HG02852 (cell line): ENCODE measurements around the gene DDIT3.

Experiments
- ATAC-seq: cut with Tn5 transposase; IDR thresholded peaks from one replicate; pipeline ENCODE4 v1.9.1; 2021; ENCODE audit warnings: mild to moderate bottlenecking, moderate library complexity; ENCODE audit not compliant: unreplicated experiment

The DDIT3 gene

DNA sequence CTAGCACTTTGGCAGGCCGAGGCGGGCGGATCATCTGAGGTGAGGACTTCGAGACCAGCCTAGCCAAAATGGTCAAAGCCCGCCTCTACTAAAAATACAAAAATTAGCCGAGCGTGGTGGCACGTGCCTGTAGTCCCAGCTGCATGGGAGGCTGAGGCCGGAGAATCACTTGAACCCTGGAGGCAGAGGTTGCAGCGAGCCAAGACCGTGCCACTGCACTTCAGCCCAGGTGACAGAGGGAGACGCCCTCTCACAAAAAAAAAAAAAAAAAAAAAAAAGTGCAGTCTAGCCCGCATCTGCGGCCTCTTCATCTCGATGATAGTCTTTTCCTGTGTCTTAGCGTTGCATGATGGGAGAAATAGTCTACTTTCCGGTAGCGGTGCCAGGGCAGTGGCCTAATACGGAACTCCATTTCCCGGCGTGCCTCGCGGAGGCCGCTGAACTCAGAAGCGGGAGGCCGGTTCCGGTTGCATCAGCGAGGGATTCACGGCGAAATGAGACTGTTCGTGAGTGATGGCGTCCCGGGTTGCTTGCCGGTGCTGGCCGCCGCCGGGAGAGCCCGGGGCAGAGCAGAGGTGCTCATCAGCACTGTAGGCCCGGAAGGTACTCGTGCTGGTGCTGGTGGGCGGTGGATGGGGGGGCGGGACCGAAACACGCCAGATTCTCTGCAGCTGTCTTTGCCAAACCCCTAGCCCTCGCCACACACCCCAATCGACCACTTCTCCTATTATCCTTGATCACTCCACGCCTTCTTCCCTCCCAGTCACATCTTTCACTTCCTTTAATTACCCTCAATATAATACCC lies 32.5 kb downstream of the DDIT3 start, which contains the start of gene MARS1:
TSS of gene MARS1 (plus strand) at position 472 of the 805 bp plus-strand sequence. CDS start at position 495, 23 bp downstream.
- ATAC-seq, result peak; percentile 95

DNA sequence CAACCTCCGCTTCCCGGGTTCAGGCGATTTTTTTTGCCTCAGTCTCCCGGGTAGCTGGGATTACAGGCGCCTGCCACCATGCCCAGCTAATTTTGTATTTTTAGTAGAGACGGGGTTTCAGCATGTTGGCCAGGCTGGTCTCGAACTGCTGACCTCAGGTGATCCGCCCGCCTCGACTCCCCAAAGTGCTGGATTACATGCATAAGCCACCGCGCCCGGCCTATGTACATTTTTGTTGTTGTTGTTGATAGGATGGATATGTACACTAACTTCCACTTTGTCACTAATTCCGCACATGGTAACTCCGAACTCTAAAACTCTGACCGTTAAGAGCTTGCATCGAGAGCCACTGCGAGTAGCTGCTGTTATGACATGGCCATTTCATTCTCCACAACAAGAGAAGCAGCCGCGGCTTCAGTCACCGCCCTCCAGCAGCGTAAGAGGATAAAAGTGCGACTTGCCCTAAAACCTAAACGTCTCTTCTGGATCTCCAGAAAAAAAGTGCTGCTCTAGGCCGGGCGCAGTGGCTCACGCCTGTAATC lies 33.2 kb downstream of the DDIT3 start:
- ATAC-seq, result no peak

DNA sequence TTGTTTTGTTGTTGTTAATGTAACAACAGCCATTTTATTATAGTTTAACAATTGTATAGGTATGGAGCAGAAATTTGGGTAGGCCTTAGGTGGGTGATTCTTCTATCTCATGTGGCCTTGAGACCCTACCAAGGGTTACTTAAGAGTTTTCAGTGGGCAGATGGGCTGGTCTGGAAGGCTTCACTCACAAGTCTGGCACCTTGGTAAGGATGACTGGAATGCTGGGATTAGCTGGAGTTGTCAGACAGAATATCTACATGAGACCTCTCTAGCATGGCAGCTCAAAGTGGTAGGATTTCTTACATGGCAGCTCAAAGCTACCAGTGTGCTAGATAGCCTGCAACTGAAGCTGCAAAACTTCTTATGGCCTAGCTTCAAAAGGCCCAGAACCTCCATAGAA lies 34.6 kb downstream of the DDIT3 start:
- no peak for ATAC-seq

DNA sequence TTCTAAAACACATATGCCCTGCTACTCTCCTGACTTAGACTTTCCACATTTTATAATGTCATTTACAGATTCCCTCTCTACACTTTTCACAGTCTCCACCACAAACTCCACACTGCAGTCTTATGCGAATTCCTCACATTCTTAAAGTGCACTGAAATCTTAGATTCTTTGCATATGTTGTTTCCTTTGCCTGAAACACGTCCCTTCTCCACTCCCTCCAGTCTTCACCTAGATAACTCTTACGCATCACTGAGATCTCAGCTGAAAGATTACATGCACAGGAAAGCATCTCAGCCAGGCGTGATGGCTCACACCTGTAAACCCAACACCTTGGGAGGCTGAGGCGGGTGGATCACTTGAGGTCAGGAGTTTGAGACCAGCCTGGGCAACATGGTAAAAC lies 36.8 kb downstream of the DDIT3 start:
- no peak for ATAC-seq

DNA sequence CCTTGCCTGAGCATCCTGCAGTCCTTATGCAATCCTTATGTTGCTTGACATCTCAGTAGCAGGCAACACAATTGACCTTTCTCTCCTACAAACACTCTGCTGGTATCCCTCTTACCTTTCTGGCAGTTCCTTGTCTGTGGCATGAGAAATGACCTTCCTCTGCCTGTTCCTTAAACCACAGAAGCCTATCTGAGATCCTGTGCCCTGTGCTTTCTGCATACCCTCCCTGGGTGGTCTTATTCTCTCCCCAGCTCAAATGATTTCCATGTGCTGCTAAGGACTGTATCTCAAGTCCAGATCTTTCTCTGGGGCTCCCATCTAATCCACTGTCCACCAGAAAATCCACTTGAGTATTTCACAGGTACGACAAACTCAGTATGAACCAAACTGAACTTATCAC lies 38.6 kb downstream of the DDIT3 start:
- no peak for ATAC-seq

DNA sequence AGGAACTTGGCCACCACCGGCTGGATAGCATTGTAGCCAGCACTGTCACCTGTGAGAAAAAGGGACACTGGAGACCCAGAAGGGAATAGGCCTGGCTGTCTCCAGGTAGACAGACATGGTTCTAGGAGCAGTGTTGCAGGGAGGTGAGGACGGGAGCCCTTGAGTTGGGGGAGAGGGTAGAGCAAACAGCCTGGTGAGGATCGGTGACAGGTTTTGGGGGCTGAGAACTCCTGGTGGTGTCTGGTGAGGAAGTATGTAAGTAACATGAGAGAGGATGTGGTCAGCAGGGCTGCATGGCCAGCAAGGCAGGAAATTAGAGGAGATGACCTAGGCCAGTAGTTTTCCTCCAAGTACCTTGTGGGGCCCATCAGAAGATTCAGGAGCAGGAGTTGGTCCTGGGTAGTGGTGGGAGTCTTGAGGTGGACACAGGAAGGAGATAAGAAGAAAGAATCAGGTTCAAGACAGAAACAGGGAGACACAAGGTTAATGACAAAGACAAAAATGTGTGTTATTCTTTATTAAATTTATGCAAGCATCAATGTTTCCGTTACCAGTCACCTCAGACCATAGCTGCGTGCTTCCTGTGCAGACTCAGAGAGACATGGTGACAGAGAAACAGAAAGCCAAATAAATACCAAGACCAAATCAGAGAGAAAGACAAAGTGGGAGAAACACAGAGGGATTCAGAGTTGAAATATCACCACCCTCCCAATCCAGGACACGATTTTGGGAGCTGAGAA lies 40.8 kb downstream of the DDIT3 start, which contains the start of gene ARHGAP9:
TSS of gene ARHGAP9 (minus strand) at position 491 of the 740 bp plus-strand sequence. CDS start at position 31, 460 bp downstream.
- ATAC-seq, result peak; percentile 29

DNA sequence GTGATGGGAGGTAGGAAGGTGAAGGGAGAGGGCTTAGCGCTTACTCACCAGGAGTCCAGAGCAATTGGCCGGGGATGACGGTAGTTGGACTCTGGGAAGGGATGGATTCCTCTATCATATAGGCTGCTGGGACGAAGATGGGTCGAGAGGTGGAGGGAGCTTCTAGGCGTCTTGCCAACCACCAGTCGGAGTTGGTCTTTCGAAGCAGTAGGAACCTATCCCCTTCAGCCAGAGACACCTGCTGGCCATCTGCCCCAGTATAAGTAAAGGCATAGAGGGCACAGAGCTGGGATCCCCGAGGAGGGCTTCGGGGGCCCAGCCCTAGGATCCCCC lies 41.3 kb downstream of the DDIT3 start:
- no peak for ATAC-seq

DNA sequence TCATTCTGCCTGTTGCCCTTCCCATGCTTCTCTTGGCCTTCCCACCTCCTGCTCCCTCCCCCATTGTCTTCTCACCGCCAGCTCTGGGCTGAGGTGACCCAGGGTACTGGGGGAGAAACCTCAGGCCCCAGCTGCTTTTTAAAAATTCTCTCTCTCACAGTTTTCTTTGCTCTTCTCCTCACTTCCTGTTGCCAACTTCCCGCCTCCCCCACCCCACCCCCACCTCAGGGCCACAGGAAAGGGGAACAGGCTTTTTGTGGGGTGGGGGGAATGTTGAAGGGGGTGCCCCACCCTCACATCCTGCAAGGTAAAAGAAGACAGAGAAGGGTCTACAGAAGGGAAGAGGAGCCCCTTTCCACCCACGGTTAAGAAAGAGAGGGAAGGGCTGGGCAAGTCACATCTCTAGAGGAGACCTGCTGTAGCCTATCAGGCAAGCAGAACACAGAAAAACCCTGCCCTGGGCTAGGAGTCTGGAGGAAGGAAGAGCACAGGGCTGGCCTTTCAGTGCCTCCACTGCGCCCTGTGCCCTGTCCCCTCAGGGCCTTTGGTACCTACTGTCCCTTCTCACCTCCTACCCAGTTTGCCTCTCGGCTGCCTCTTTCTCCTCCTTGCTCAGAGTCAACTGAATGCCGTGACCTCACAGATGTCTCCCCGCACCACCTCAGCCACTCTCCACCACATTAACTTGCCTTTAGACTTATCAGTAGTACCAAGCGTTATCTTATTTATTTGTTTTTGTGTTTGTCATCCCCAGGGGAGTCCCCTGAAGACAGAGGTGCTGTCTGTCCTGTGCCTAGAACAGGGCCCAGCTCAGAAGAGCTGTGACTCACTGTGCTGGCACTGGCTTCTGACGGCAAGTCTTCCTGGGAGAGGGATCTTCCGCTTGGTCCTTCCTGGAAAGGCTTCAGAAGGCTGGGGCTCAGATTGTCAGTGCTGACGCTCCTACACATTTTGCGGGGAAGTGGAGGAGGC lies 42.3 kb downstream of the DDIT3 start:
- ATAC-seq, result peak; percentile 41

DNA sequence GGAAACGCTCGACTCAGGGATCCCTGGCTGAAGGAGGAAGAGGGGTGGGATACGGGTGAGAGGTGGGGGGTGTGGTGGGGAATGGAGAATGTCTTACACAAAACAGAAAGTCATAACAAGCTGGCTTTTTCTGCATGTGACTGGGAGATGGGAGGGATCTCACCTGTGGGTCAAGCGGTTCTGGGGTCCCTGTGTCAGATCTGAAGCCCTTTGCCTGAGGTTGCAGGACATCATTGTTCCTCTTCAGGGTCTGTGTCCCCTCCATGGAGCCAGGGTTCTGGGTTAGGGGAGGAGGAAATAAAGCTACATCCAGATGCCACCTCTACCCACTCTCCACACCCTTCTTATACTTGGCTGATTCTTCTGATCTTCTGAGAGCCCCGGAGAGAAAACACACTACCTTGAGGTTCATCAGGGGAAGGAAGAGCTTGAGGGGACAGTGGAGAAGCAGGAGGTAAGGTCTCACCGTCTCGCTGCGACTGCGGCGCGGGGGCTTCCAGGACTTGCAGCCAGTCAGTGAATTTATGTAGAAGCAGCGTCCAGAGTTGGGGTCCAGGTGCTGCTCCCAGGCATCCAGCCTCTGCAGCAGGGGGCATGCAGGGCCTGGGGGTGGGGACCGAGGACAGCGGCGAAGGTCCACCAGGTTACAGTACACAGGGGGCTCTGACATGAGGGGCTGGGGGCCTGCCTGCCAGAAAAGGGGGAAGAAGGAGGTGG lies 43.2 kb downstream of the DDIT3 start:
- no peak for ATAC-seq

DNA sequence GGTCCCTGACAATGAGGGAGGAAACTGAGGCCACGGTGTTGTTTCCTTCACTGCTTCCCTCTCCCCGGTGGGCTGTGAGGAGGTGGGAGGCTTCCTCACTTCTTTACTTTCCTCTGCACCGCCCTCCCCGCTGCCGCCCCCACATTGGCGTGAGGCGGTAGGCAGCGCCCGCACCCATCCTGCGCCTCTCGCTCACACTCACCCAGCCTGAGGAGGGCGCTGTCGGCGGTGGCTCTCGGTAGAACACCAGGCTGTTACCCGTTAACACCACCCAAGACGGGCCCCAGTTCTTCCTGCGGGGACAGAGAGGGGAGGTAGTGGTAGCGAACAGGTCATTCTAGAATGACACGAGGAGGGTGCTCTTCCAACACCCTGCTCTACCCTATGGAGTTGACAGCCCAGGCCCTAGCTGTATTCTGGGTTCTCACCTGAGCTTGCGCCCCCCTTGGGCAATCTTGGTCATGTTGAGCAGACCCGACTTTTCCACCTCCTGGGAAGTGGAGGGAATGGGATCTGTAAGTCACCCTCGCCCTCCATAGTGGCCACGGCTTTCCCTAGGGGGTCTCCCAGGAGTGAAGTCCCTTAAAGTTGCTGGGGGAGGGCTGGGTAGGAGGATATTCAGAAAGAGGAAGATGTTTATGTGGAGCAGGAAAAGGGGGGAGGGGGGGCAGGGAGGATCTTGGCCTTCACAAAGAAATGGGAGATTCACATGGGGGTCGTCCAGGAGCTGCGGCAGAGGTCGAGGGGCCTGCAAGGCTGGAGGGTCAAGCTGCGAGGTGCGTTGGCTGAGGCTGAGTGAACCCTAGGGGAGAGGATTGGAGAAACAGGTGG lies 43.9 kb downstream of the DDIT3 start:
- ATAC-seq, result no peak

DNA sequence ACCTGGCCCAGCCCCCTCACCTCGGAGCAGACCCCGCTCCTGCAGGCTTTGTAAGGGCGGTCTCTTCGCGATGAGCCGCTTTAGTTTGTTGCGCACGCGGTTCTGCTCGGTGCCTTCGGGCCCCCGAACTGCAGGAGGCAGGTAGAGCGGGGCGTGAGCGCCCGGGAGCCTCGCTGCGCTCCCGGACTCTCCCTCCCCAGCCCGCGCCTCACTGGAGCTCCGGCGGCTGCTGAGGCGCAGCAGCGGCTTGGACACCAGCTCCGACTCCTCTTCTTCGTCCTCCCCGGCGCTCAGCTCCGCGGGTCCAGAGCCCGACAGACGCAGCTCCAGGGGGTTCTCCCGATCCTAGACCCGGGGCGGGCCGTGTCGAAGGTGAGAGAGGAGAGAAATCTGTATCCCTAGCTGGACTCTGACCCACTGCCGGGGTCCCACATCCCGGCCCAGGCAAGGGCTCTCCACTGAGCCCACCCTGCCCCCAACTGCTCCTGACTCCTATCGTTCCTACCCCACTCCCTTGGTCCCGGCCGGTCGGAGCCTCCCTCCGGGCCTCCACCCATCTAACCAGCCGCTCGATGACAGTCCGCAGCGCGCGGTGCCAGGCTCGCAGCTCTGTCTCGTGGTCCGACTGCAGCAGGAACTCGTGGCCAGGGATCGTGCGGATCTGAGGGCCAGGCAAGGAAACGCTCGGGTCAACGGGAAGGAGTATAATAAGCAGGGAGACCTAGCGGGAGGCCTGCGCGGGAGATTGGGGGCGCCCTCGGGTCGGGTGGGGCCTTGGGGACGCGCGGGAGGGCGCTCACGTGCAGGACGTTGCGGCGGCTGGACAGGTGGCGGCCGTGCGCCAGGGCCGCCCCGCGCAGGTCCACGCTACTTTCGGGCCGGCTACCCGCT lies 44.8 kb downstream of the DDIT3 start:
- ATAC-seq, result no peak

DNA sequence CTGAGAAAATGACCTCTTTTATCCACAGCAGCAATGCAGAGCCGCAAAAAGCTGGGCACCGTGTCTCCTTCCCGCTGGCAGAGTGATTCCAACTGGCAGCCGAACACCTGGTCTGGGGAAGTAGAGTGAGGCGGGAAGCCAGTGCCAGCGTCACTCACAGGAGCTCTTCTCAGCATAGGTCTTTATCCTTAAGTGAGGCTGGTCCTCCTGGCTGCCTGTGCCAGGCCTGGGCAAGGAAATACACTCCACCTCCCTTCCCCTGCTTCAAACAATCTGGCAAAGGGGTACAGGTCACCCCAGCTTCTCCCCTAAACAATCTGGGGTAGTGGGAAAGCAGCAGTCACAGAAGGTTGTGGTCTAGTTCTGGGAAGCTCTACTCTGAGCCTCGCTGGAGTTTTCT lies 45.5 kb downstream of the DDIT3 start:
- no peak for ATAC-seq

DNA sequence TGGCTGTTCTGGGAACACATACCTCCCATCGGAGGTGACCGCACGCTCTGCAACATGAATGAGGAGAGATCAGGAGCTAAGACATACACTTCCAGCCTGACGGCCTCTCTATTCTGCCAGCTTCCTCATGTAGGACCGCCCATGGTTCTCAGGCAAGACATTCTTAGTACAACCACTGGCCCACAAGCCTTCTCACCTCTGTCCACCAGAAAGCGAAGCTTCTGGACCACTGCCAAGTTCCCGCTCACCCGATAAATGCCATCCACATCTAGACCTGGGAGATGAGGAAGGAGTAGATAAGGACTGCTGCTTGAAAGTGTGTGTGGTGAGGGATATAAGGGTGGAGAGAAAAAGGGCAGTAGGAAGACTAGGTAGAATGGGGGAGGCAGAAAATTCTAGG lies 45.9 kb downstream of the DDIT3 start:
- ATAC-seq, result no peak

DNA sequence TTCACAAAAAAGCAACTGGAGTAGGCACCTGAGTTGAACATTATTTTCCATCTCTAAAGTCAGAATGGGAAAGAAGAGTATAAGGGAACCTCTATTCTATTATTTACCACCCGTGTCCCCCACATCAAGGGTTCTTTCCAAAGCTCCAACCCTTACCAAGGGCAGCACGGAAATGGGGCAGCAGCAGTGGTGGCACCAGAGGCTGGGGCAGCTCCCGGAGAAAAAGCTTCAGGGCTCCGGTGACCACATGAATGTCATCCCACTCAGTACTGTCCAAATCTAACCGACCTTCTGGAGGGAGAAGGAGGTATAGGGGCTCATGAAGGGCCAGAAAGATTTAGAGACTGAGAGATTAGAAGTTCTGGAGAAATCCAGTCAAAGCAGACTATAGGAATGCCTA lies 46.4 kb downstream of the DDIT3 start:
- ATAC-seq, result no peak

DNA sequence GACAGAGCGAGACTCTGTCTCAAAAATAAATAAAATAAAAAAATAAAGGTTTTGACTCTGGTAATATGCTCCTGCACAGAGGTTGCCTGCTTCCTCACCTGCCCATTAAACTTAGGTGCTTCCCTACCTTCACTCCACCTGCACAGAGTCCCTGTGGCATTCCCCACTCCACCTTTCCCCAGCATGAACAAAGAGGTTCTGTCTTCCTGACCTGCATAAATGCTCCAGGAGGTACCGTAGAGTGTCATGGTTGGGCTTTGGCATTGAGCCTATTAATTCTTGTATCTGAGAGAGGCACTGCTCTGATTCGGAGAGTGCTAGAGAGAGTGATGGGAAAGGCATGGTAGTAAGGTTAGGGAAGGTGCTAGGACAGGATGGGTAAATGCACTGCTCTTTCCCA lies 46.9 kb downstream of the DDIT3 start:
- no peak for ATAC-seq

DNA sequence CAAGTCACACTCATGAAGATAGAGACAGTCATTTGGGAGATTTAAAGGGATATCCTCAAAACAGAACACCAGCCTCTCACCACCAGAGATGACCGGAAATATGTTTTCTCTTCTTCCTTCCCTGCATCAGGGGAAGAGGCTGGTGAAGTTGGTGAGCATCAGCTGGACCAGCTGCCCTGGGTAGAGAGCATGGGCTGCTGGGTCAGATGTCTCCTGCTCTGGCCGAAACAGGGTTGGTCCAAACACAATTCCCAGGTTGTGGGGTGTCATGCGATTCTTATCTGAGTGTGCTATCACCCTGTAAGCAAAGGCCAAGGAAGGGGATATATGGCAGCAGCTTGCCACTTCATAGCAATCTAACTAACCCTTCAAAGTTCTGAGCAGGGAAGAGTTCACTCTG lies 47.9 kb downstream of the DDIT3 start:
- no peak for ATAC-seq

DNA sequence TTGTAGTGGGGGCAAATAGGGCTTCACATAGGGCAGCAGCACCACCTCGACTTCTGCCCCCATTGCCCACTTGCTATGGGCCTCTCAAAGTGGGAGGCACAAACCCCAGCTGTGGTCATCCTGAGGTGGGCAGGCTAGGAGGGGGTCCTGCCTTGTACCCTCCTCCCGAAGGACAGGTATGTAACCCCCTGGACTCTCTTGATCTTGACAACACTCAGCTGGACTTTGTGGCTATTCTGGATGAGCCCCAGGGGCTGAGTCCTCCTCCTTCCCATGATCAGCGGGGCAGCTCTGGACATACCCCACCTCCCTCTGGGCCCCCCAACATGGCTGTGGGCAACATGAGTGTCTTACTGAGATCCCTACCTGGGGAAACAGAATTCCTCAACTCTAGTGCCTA lies 48.7 kb downstream of the DDIT3 start:
- no peak for ATAC-seq

DNA sequence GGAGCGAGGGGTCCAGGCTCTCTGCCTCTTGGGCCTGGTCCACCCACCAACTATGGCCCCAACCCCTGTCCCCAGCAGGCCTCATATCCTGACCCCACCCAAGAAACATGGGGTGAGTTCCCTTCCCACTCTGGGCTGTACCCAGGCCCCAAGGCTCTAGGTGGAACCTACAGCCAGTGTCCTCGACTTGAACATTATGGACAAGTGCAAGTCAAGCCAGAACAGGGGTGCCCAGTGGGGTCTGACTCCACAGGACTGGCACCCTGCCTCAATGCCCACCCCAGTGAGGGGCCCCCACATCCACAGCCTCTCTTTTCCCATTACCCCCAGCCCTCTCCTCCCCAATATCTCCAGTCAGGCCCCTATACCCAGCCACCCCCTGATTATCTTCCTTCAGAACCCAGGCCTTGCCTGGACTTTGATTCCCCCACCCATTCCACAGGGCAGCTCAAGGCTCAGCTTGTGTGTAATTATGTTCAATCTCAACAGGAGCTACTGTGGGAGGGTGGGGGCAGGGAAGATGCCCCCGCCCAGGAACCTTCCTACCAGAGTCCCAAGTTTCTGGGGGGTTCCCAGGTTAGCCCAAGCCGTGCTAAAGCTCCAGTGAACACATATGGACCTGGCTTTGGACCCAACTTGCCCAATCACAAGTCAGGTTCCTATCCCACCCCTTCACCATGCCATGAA lies 49.2 kb downstream of the DDIT3 start:
- no peak for ATAC-seq
